Body of pancreas (tissue), 4 donors: ENCODE results near the gene PAX2.

Source experiments
- POLR2A ChIP-seq, 3 donors: fragments of 450-650 bp; IDR thresholded peaks; one replicate each; pipeline ENCODE4 v1.6.1; 2016; ENCODE audit warnings: antibody characterized with exemption in 3 of 3, mild to moderate bottlenecking in 2 of 3
- TF ChIP-seq, protein P1 (sequence below), 7 experiments: fragments of 450-650 bp in 4 of 7; fragments of 200-600 bp in 3 of 7; sonication (generic) in 3 of 7; IDR thresholded peaks; one replicate each; pipeline ENCODE4 v1.5.1; 2016 to 2019; ENCODE audit warnings: antibody characterized with exemption in 7 of 7

DNA sequence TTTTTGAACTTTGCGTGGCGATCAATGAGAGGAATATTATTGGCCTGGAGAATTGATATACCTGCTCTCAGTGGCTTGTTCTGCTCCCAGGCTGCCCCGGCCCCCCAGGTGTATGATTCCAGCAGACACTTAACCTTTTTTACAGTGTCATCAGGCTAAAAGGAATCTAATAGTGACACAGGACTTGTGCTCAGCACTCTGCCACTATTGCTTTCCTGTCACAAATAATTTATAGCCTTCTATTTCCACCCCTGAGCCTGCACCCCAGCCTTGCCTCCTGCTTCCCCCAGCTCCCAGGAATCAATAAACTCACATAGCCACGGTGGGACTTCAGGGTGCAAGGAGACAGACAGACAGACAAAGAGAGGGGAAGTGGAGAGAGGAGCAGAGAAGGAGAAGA, 28.3 kb downstream of the PAX2 start:
- TF ChIP-seq, protein P1, sequence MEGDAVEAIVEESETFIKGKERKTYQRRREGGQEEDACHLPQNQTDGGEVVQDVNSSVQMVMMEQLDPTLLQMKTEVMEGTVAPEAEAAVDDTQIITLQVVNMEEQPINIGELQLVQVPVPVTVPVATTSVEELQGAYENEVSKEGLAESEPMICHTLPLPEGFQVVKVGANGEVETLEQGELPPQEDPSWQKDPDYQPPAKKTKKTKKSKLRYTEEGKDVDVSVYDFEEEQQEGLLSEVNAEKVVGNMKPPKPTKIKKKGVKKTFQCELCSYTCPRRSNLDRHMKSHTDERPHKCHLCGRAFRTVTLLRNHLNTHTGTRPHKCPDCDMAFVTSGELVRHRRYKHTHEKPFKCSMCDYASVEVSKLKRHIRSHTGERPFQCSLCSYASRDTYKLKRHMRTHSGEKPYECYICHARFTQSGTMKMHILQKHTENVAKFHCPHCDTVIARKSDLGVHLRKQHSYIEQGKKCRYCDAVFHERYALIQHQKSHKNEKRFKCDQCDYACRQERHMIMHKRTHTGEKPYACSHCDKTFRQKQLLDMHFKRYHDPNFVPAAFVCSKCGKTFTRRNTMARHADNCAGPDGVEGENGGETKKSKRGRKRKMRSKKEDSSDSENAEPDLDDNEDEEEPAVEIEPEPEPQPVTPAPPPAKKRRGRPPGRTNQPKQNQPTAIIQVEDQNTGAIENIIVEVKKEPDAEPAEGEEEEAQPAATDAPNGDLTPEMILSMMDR (IDR thresholded peaks at IDR 0.05), result no peak
- TF ChIP-seq POLR2A (IDR thresholded peaks at IDR 0.05), result no peak
